Measurements from ENCODE around the gene WWOX. TPM values are rescaled to one million over a fixed set of nuclear protein-coding genes. Genes with fewer than 3 reads are reported as not detected.

The WWOX gene
- total RNA-seq, 1 experiment from 2014 or later, result 15.6 TPM

DNA sequence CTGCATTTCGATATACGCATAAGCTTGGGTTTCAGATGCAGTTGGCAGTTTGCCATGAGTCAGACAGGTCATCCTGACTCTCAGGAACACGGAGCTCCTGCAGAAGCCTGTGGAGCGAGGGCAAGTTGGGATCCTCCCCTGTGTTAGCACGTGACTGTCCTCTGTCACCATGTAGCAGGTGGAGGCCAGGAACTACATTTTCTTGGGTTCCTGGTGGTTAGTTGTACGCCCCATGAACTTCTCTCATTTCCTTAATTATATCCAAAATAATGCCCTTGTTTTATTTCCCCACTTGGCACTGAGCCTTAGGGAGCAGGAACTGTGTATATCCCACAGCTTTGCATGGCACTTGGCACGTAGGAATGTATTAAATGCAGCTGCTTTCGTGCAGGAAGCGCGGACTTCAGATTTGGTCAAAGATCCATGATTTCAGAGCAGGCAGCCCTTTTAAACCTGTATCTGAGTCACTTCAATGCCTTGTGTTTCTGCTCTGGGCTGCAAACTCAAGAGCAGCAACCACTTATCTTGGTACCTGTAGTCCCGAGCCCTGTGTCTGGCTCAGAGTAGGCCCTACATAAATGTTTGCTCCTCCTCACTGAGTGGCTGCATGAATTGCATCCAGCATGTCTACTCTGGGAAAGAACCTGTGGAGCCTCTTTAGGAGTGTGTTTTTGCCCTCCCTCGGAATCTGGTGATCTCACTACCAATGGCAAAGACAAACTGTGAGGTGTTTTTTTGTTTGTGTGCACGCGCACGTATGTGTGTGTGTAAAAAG lies 1072.7 kb downstream of the WWOX start:
- no peak overlapping the region for H3K27ac Mint-ChIP-seq
- no peaks in the 10 kb centered on the region for H3K79me1 ChIP-seq (ENCODE audit: insufficient read depth, low read depth, low read length, poor library complexity, severe bottlenecking)
- peaks cover 12 to 13% of the 10 kb centered on the region in 2 experiments for H3K9me3 Mint-ChIP-seq
- H3K79me2 ChIP-seq (ENCODE audit: insufficient read depth, low read length), result no peaks in the 10 kb centered on the region
- WGBS (ENCODE audit: extremely low coverage, insufficient read length, low lambda C conversion rate), result no CpG with 5 or more reads among the region's 15 CpGs
- no peaks in the 10 kb centered on the region for H3K23me2 ChIP-seq (ENCODE audit: insufficient read length, low read depth, low read length, poor library complexity, severe bottlenecking)
- no peak overlapping the region for H3T11ph ChIP-seq (ENCODE audit: low read length)
- H2BK12ac ChIP-seq (ENCODE audit: insufficient read length, low read depth, low read length), result no peak overlapping the region
- H3K18ac ChIP-seq (ENCODE audit: insufficient read length, low read depth, low read length), result peak overlapping the region; percentile 22
- peaks cover 35 to 40% of the 10 kb centered on the region in 2 experiments for H3K4me1 Mint-ChIP-seq
- H3K36me3 Mint-ChIP-seq (ENCODE audit: insufficient read depth in 1 of 3, low read depth in 3 of 3), result peaks cover 8 to 13% (median 12%) of the 10 kb centered on the region in 3 experiments
- no peaks in the 10 kb centered on the region for H3K9me3 ChIP-seq (ENCODE audit: control insufficient read depth, low read depth, low read length)
- no peak overlapping the region for H3K14ac ChIP-seq (ENCODE audit: insufficient read depth, low read length)
- H2BK5ac ChIP-seq (ENCODE audit: insufficient read length, low read length), result no peak overlapping the region
- no peak overlapping the region for H2AK5ac ChIP-seq (ENCODE audit: insufficient read length, low read length)
- no peak overlapping the region for H4K91ac ChIP-seq (ENCODE audit: insufficient read length, low read depth, low read length)
- H2BK120ac ChIP-seq (ENCODE audit: low read depth, low read length, poor library complexity, severe bottlenecking), result no peak overlapping the region
- H3K23ac ChIP-seq (ENCODE audit: insufficient read length, low read depth, low read length), result no peak overlapping the region
- peaks cover 2% of the 10 kb centered on the region; the same call in 1 of the 2 replicates for H3K27me3 Mint-ChIP-seq (ENCODE audit: low read depth)
- no peak overlapping the region for H3K27ac ChIP-seq (ENCODE audit: insufficient read length, low read depth, low read length)
- no peak overlapping the region for H2BK20ac ChIP-seq (ENCODE audit: low read depth, low read length, poor library complexity, severe bottlenecking)
- no peak overlapping the region for H3K4me2 ChIP-seq (ENCODE audit: insufficient read depth, insufficient read length, low read length)
- H4K20me1 ChIP-seq (ENCODE audit: control insufficient read depth, insufficient read depth, insufficient read length), result no peaks in the 10 kb centered on the region
- no peak for DNase-seq
- TF ChIP-seq, protein P1, sequence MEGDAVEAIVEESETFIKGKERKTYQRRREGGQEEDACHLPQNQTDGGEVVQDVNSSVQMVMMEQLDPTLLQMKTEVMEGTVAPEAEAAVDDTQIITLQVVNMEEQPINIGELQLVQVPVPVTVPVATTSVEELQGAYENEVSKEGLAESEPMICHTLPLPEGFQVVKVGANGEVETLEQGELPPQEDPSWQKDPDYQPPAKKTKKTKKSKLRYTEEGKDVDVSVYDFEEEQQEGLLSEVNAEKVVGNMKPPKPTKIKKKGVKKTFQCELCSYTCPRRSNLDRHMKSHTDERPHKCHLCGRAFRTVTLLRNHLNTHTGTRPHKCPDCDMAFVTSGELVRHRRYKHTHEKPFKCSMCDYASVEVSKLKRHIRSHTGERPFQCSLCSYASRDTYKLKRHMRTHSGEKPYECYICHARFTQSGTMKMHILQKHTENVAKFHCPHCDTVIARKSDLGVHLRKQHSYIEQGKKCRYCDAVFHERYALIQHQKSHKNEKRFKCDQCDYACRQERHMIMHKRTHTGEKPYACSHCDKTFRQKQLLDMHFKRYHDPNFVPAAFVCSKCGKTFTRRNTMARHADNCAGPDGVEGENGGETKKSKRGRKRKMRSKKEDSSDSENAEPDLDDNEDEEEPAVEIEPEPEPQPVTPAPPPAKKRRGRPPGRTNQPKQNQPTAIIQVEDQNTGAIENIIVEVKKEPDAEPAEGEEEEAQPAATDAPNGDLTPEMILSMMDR (conservative IDR thresholded peaks at IDR 0.05), result no peak
- H3K4ac ChIP-seq (ENCODE audit: low read depth, low read length), result no peak overlapping the region
- no peak overlapping the region for H2AFZ ChIP-seq (ENCODE audit: low read length)
- H4K5ac ChIP-seq (ENCODE audit: insufficient read length, low read depth, low read length), result no peak overlapping the region
- H3K27me3 ChIP-seq (ENCODE audit: insufficient read depth, low read length), result no peaks in the 10 kb centered on the region
- no peak overlapping the region for H4K8ac ChIP-seq (replicated peaks; ENCODE audit: insufficient read length, low read depth, low read length)
- peaks cover 14% of the 10 kb centered on the region; the same call in 1 of the 2 replicates for H3K4me1 ChIP-seq (ENCODE audit: insufficient read depth, low read length)
- no peak overlapping the region for H3K9ac ChIP-seq (ENCODE audit: extremely low read depth, insufficient read length, low read length)
- no peak overlapping the region for H3K4me3 Mint-ChIP-seq
- H2BK15ac ChIP-seq (ENCODE audit: low read depth, low read length), result no peak overlapping the region
- no peak overlapping the region for H3K56ac ChIP-seq (ENCODE audit: insufficient read length, low read depth, low read length)
